Adipocyte (in vitro differentiated cells): ENCODE data around the gene CDON.

Source experiments
- DNase-seq: peaks from one replicate; pipeline ENCODE4 v3.0.0-alpha.2; 2015; ENCODE audit warnings: low read depth
- H3K27me3 ChIP-seq: replicated peaks from 2 replicates; pipeline ENCODE4 v1.7.0; 2013; ENCODE audit warnings: mild to moderate bottlenecking, low read length, moderate library complexity; ENCODE audit not compliant: control insufficient read depth, insufficient read depth
- H3K36me3 ChIP-seq: 2 replicates; pipeline ENCODE4 v1.7.0; 2013; ENCODE audit warnings: low read length, mild to moderate bottlenecking, moderate library complexity; ENCODE audit not compliant: control insufficient read depth, insufficient read depth, severe bottlenecking
- H3K4me1 ChIP-seq: 2 replicates; pipeline ENCODE4 v1.7.0; 2013; ENCODE audit warnings: mild to moderate bottlenecking, low read length, moderate library complexity; ENCODE audit not compliant: control insufficient read depth, insufficient read depth
- H3K4me3 ChIP-seq: 2 replicates; pipeline ENCODE4 v1.7.0; 2013; ENCODE audit warnings: mild to moderate bottlenecking, low read length, moderate library complexity
- H3K9ac ChIP-seq: 2 replicates; pipeline ENCODE4 v1.7.0; 2013; ENCODE audit warnings: mild to moderate bottlenecking, low read length, moderate library complexity
- H3K9me3 ChIP-seq: 2 replicates; pipeline ENCODE4 v1.7.0; 2013; ENCODE audit warnings: mild to moderate bottlenecking, low read length, moderate library complexity; ENCODE audit not compliant: control insufficient read depth

Gene CDON

GRCh38 chr11:126101251-126101929 is 38.7 kb upstream of the CDON start:
- Histone ChIP-seq H3K4me1 (peaks cover 11% of the 10 kb centered on the region), H3K36me3 (no peaks in the 10 kb centered on the region), H3K9ac (no peak overlapping the region), H3K27me3 (no peaks in the 10 kb centered on the region), H3K9me3 (no peaks in the 10 kb centered on the region), H3K4me3 (no peak overlapping the region)
- no peak for DNase-seq

- H3K27me3 ChIP-seq: no peaks in the 10 kb centered on the region
- no peak for DNase-seq
- no peak overlapping the region for H3K4me3 ChIP-seq
- no peaks in the 10 kb centered on the region for H3K36me3 ChIP-seq
- no peaks in the 10 kb centered on the region for H3K9me3 ChIP-seq
- peaks cover 11% of the 10 kb centered on the region for H3K4me1 ChIP-seq
- no peak overlapping the region for H3K9ac ChIP-seq
Measured at GRCh38 chr11:126100716-126101115, 38.0 kb upstream of the CDON start.

GRCh38 chr11:126098204-126098769 is 35.6 kb upstream of the CDON start:
- DNase-seq: no peak
- no peaks in the 10 kb centered on the region for H3K36me3 ChIP-seq
- no peaks in the 10 kb centered on the region for H3K27me3 ChIP-seq
- H3K4me1 ChIP-seq: peaks cover 11% of the 10 kb centered on the region
- no peak overlapping the region for H3K9ac ChIP-seq
- no peaks in the 10 kb centered on the region for H3K9me3 ChIP-seq
- no peak overlapping the region for H3K4me3 ChIP-seq

- no peaks in the 10 kb centered on the region for H3K27me3 ChIP-seq
- no peaks in the 10 kb centered on the region for H3K9me3 ChIP-seq
- H3K9ac ChIP-seq: no peak overlapping the region
- H3K4me3 ChIP-seq: no peak overlapping the region
- no peak for DNase-seq
- no peaks in the 10 kb centered on the region for H3K4me1 ChIP-seq
- no peaks in the 10 kb centered on the region for H3K36me3 ChIP-seq
Measured at GRCh38 chr11:126095745-126096144, 33.1 kb upstream of the CDON start.

- no peak overlapping the region for H3K4me3 ChIP-seq
- no peaks in the 10 kb centered on the region for H3K9me3 ChIP-seq
- H3K36me3 ChIP-seq: no peaks in the 10 kb centered on the region
- H3K9ac ChIP-seq: no peak overlapping the region
- no peaks in the 10 kb centered on the region for H3K4me1 ChIP-seq
- no peaks in the 10 kb centered on the region for H3K27me3 ChIP-seq
- DNase-seq: no peak
Measured at GRCh38 chr11:126090452-126090851, 27.8 kb upstream of the CDON start.

- no peaks in the 10 kb centered on the region for H3K9me3 ChIP-seq
- H3K4me3 ChIP-seq: no peak overlapping the region
- no peaks in the 10 kb centered on the region for H3K4me1 ChIP-seq
- no peak for DNase-seq
- no peaks in the 10 kb centered on the region for H3K36me3 ChIP-seq
- no peak overlapping the region for H3K9ac ChIP-seq
- no peaks in the 10 kb centered on the region for H3K27me3 ChIP-seq
Measured at GRCh38 chr11:126088999-126089398, 26.3 kb upstream of the CDON start.

GRCh38 chr11:126086248-126086647 is 23.6 kb upstream of the CDON start:
- Histone ChIP-seq H3K36me3 (no peaks in the 10 kb centered on the region), H3K27me3 (no peaks in the 10 kb centered on the region), H3K4me1 (peaks cover 15% of the 10 kb centered on the region), H3K4me3 (no peak overlapping the region), H3K9ac (no peak overlapping the region), H3K9me3 (no peaks in the 10 kb centered on the region)
- DNase-seq: no peak

GRCh38 chr11:126084608-126084912 is 21.9 kb upstream of the CDON start:
- Histone ChIP-seq H3K9ac (no peak overlapping the region), H3K9me3 (no peaks in the 10 kb centered on the region), H3K4me1 (peaks cover 28% of the 10 kb centered on the region), H3K4me3 (no peak overlapping the region), H3K36me3 (no peaks in the 10 kb centered on the region), H3K27me3 (no peaks in the 10 kb centered on the region)
- no peak for DNase-seq

- Histone ChIP-seq H3K4me3 (no peak overlapping the region), H3K4me1 (peaks cover 30% of the 10 kb centered on the region)
Measured at GRCh38 chr11:126083829-126084607, 21.4 kb upstream of the CDON start.

GRCh38 chr11:126082251-126083109 is 19.8 kb upstream of the CDON start:
- no peaks in the 10 kb centered on the region for H3K9me3 ChIP-seq
- DNase-seq: no peak
- H3K36me3 ChIP-seq: no peaks in the 10 kb centered on the region
- peaks cover 30% of the 10 kb centered on the region for H3K4me1 ChIP-seq
- H3K27me3 ChIP-seq: no peaks in the 10 kb centered on the region
- H3K4me3 ChIP-seq: no peak overlapping the region
- H3K9ac ChIP-seq: peak overlapping the region; percentile 5

More at GRCh38 chr11:126083829-126084607, 21.4 kb upstream of the CDON start:
- DNase-seq: no peak
- H3K9me3 ChIP-seq: no peaks in the 10 kb centered on the region
- no peaks in the 10 kb centered on the region for H3K36me3 ChIP-seq
- H3K27me3 ChIP-seq: no peaks in the 10 kb centered on the region
- H3K9ac ChIP-seq: no peak overlapping the region

GRCh38 chr11:126081915-126082250 is 19.2 kb upstream of the CDON start:
- H3K9me3 ChIP-seq: no peaks in the 10 kb centered on the region
- H3K9ac ChIP-seq: no peak overlapping the region
- no peaks in the 10 kb centered on the region for H3K27me3 ChIP-seq
- no peak for DNase-seq
- peaks cover 30% of the 10 kb centered on the region for H3K4me1 ChIP-seq
- H3K36me3 ChIP-seq: no peaks in the 10 kb centered on the region
- H3K4me3 ChIP-seq: no peak overlapping the region
